Psoas muscle (tissue), 8 donors: ENCODE results near the gene TSSK3. TPM values are rescaled to one million over a fixed set of nuclear protein-coding genes. Genes with fewer than 3 reads are reported as not detected.
"Not testable (repeated sequence)": the region's sequence is repeated elsewhere in the genome, so short reads cannot be mapped to it uniquely, and the experiment has no call there.

Source experiments
- ATAC-seq, 4 donors: fragments of 200-7000 bp; cut with Tn5 transposase; one replicate each; pipeline ENCODE4 v1.9.1; 2020; ENCODE audit warnings: moderate library complexity in 3 of 4, mild to moderate bottlenecking in 2 of 4
- DNase-seq, 2 donors: peaks; one replicate each; pipeline ENCODE4 v3.0.0-alpha.2; 2020
- H3K27ac ChIP-seq: fragments of 200-600 bp; one replicate; pipeline ENCODE4 v1.8.0; 2022
- H3K27me3 ChIP-seq, 3 donors: fragments of 200-600 bp in 1 of 3; one replicate each; pipeline versions ENCODE4 v1.6.1 to v1.8.0; 2013 to 2022; ENCODE audit warnings: low read length in 2 of 3, mild to moderate bottlenecking in 2 of 3, moderate library complexity in 1 of 3; ENCODE audit not compliant: insufficient read depth in 3 of 3
- H3K36me3 ChIP-seq, 2 donors: fragments of 200-600 bp in 1 of 2; one replicate each; pipeline versions ENCODE4 v1.6.1 to v1.8.0; 2013 to 2022; ENCODE audit warnings: low read depth in 1 of 2, mild to moderate bottlenecking in 1 of 2, moderate library complexity in 1 of 2; ENCODE audit not compliant: insufficient read depth in 1 of 2
- H3K4me1 ChIP-seq: fragments of 200-600 bp; one replicate; pipeline ENCODE4 v1.8.0; 2022
- H3K4me3 ChIP-seq: fragments of 200-600 bp; one replicate; pipeline ENCODE4 v1.8.0; 2022; ENCODE audit warnings: mild to moderate bottlenecking
- H3K9me3 ChIP-seq: fragments of 200-600 bp; one replicate; pipeline ENCODE4 v1.8.0; 2022
- CTCF ChIP-seq: fragments of 200-600 bp; IDR thresholded peaks from one replicate; pipeline ENCODE4 v1.8.0; 2022; ENCODE audit warnings: antibody characterized with exemption
- WGBS, 3 donors: extraction: QIAGEN DNeasy Blood & Tissue Kit; methylation state at CpG; one replicate each; pipeline versions ENCODE4 v1.1.6 to v1.1.7; 2013; 5-methylcytosine and 5-hydroxymethylcytosine counted together
- intact Hi-C, 2 donors: fragments of 100-400 bp; cut with DNase I; formaldehyde crosslinking; loops; one replicate each; pipeline versions ENCODE4 v1.11.0 to v1.14.2; 2022
- polyA plus RNA-seq, 3 donors: library from polyadenylated mRNA; stranded (reverse); fragments of 200-250 nt; gene quantifications; one replicate each; pipeline ENCODE4 v1.2.3, GENCODE V29; 2013
- total RNA-seq, 4 donors: library from RNA; stranded (reverse); fragmentation: NEBNext Ultra II Directional in 2 of 4; extraction: Animal tissue kit (Norgen Biotek cat#: 25700) in 2 of 4; gene quantifications; one replicate each; pipeline versions ENCODE4 v1.2.1 to v1.2.4, GENCODE V29; 2021 to 2023
- donor health status: healthy with polysubstance abuse.
- donor health status: DM: no; HTN: no; CAD: no; lungs with moderate emphysema.
- donor health status: Bipolar disorder and iron deficiency.
- donor health status: healthy.
- donor health status: DM: yes; HTN: yes; CAD: no.
- donor health status: DM: no; HTN: no; CAD: no.
- donor health status: DM: no; HTN: no; CAD: no.
- donor health status: DM: yes; HTN: yes; CAD: no.

TSSK3 gene
- total and polyA plus RNA-seq, 7 donors, result 0.10 to 4.0 (median 0.80) TPM; not detected in 3

GRCh38 chr1:32352831-32353383 is 9.4 kb upstream of the TSSK3 start:
- Histone ChIP-seq H3K36me3 (peaks cover 0 to 26% of the 10 kb centered on the region in 2 donors), H3K27me3 (no peaks in the 10 kb centered on the region), H3K27ac (peak overlapping the region; percentile 92), H3K9me3 (no peaks in the 10 kb centered on the region), H3K4me3 (peak overlapping the region; percentile 83), H3K4me1 (peaks cover 17% of the 10 kb centered on the region)
- TF ChIP-seq CTCF, result no peak
- intact Hi-C loops, result no loop called here
- DNase-seq (peak in 1 of 2 donors; percentile 30), ATAC-seq (no peak)
- WGBS, 3 donors, result 73 to 90% (median 74%) methylated on average over 2 of the region's 2 CpGs

GRCh38 chr1:32353431-32353830 is 8.9 kb upstream of the TSSK3 start:
- 52 to 59% (median 58%) methylated on average over 2 of the region's 2 CpGs for WGBS, 3 donors
- Histone ChIP-seq H3K36me3 (peaks cover 0 to 26% of the 10 kb centered on the region in 2 donors), H3K27me3 (no peaks in the 10 kb centered on the region), H3K4me3 (no peak overlapping the region), H3K9me3 (no peaks in the 10 kb centered on the region), H3K4me1 (peaks cover 17% of the 10 kb centered on the region), H3K27ac (peak overlapping the region; percentile 30)
- DNase-seq, result no peak
- ATAC-seq, result no peak
- TF ChIP-seq CTCF, result no peak
- intact Hi-C loops, result no loop called here

GRCh38 chr1:32353886-32354570 is 8.3 kb upstream of the TSSK3 start:
- peak overlapping the region; percentile 30 for H3K27ac ChIP-seq
- intact Hi-C loops, result no loop called here
- no peak for TF ChIP-seq CTCF
- peaks cover 0 to 27% of the 10 kb centered on the region in 2 donors for H3K36me3 ChIP-seq
- H3K27me3 ChIP-seq, result no peaks in the 10 kb centered on the region
- no peak overlapping the region for H3K4me3 ChIP-seq
- 39 to 48% (median 42%) methylated on average over 2 of the region's 2 CpGs for WGBS, 3 donors
- H3K4me1 ChIP-seq, result peaks cover 17% of the 10 kb centered on the region
- ATAC-seq (no peak), DNase-seq (peak in 1 of 2 donors; percentile 52)
- H3K9me3 ChIP-seq, result no peaks in the 10 kb centered on the region

- H3K9me3 ChIP-seq, H3K4me3 ChIP-seq, DNase-seq, H3K27me3 ChIP-seq, ATAC-seq, intact Hi-C loops, H3K27ac ChIP-seq: not testable (repeated sequence)
- H3K4me1 ChIP-seq, result peaks cover 17% of the 10 kb centered on the region
- H3K36me3 ChIP-seq, result peaks cover 0 to 29% of the 10 kb centered on the region in 2 donors
- 89 to 98% (median 92%) methylated on average over 5 to 6 of the region's 6 CpGs for WGBS, 3 donors
Measured at GRCh38 chr1:32355778-32356177, 6.6 kb upstream of the TSSK3 start.

GRCh38 chr1:32356478-32356877 is 5.9 kb upstream of the TSSK3 start:
- Histone ChIP-seq H3K27me3 (no peaks in the 10 kb centered on the region), H3K9me3 (no peaks in the 10 kb centered on the region), H3K4me3 (no peak overlapping the region), H3K36me3 (peaks cover 0 to 29% of the 10 kb centered on the region in 2 donors), H3K27ac (no peak overlapping the region), H3K4me1 (peaks cover 17% of the 10 kb centered on the region)
- intact Hi-C loops, result no loop called here
- WGBS, 3 donors, result 91 to 100% (median 100%) methylated on average over 1 of the region's 1 CpG
- DNase-seq (no peak), ATAC-seq (no peak)
- no peak for TF ChIP-seq CTCF
